GM18505 (cell line): ENCODE data around the gene TNFRSF25.

Experiments
- ATAC-seq: cut with Tn5 transposase; IDR thresholded peaks from one replicate; pipeline ENCODE4 v1.9.1; 2021; ENCODE audit not compliant: unreplicated experiment
- POLR2A ChIP-seq: IDR thresholded peaks from 4 replicates; pipeline ENCODE4 v1.6.1; 2011; ENCODE audit warnings: borderline replicate concordance; ENCODE audit not compliant: insufficient read depth, insufficient read length; ENCODE audit errors: extremely low read depth

TNFRSF25 gene

DNA sequence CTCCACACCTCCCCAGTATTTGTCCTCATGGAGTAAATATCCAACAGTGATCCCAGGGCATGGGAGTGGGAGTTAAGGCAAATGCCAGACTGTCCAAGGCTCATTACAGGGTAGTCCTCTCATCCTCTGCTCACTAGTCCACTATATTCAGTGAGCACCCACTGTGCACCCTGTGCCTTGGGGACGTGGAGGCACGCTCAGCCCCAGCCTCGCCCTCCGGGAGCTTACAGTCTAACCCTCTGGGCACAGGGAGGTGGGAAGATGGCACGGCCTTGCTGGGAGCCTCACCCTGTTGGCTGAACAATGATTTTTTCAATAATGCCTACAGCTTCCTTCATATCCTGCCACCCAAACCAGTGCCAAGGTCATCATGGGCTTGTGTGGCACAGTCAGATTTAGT, 49.1 kb downstream of the TNFRSF25 start:
- no peak for ATAC-seq
- TF ChIP-seq POLR2A: no peak

- ATAC-seq: no peak
- no peak for TF ChIP-seq POLR2A
These were observed 49.7 kb downstream of the TNFRSF25 start for GRCh38 chr1:6416295-6416656.

DNA sequence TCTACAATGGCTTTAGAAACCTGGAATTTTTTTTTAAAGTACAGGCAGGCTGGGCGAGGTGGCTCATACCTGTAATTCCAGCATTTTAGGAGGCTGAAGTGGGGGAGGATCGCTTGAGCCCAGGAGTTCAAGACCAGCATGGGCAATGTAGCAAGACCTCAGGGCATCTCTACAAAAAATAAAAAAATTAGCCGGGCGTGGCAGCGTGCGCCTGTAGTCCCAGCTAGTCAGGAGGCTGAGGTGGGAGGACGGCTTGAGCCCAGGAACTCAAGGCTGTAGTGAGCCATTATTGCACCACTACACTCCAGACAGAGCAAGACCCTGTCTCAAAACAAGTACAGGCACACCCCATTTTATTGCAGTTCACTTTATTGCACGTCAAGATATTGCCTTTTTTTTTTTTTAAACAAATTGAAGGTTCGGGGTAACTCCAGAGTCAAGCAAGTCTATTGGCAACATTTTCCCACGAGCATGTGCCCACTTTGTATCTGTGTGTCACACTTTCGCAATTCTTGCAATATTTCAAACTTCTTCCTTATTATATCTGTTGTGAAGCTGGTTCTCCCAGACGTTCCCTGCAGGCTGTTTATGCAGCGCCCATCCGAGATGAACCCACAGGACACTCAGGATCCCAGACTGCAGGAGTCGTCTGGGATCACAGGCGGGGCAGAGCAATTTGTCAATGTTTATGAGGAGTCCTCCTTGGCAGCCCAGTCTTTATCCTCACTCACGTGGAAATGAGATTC, 50.9 kb downstream of the TNFRSF25 start:
- TF ChIP-seq POLR2A: no peak
- ATAC-seq: no peak

DNA sequence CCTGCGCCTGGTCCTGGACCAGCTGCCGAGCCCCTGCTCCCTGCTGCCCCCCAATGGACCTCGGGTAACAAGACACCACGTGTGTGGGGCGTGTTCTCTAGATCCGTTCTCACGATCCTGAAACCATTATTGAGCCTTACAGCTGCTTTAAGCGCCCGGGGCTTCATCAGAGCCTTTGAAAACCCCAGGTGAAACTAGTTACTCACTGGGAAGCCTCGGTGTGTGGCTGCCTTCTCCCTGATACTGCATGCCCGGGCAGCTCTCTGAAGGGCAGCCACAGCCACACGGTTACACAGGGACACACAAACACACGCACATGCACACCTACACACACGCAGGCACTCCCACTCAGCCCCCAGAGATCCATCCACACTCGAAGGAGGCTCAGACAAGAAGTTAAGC, 51.5 kb downstream of the TNFRSF25 start:
- ATAC-seq: no peak
- no peak for TF ChIP-seq POLR2A

DNA sequence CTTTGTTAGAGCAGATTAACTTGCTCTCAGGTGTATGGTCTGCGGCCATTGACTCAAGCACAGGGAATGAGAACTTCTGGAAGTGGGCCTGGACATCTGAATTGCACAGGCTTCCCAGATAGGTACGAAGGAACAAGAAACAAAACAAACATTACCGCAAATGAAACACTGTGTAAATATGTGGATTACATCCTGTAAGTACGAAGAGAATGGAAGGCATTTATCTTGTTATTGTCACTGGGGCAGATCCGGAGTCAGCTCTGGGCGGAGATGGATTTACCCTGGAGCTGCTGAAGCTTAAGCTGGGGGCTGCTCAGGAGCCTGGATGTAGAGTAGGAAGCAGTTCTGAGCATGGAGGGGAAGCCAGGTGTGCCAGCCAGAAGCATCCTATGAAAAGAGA, 53.1 kb downstream of the TNFRSF25 start:
- no peak for ATAC-seq
- TF ChIP-seq POLR2A: no peak
